Esophagus muscularis mucosa (tissue), 3 donors: Measurements from ENCODE around the gene ZFAND4.

Experiments used
- EP300 ChIP-seq: sonication (generic); formaldehyde crosslinking; IDR thresholded peaks from one replicate; pipeline ENCODE4 v1.6.1; 2017; ENCODE audit warnings: antibody characterized with exemption
- TF ChIP-seq, protein P1 (sequence below), 3 experiments: fragments of 200-600 bp in 2 of 3; fragments of 450-650 bp in 1 of 3; sonication (generic) in 2 of 3; IDR thresholded peaks; one replicate each; pipeline ENCODE4 v1.5.1; 2017 to 2019; ENCODE audit warnings: antibody characterized with exemption in 3 of 3, mild to moderate bottlenecking in 2 of 3, moderate library complexity in 1 of 3

- TF ChIP-seq, protein P1, sequence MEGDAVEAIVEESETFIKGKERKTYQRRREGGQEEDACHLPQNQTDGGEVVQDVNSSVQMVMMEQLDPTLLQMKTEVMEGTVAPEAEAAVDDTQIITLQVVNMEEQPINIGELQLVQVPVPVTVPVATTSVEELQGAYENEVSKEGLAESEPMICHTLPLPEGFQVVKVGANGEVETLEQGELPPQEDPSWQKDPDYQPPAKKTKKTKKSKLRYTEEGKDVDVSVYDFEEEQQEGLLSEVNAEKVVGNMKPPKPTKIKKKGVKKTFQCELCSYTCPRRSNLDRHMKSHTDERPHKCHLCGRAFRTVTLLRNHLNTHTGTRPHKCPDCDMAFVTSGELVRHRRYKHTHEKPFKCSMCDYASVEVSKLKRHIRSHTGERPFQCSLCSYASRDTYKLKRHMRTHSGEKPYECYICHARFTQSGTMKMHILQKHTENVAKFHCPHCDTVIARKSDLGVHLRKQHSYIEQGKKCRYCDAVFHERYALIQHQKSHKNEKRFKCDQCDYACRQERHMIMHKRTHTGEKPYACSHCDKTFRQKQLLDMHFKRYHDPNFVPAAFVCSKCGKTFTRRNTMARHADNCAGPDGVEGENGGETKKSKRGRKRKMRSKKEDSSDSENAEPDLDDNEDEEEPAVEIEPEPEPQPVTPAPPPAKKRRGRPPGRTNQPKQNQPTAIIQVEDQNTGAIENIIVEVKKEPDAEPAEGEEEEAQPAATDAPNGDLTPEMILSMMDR (IDR thresholded peaks at IDR 0.05): peak in 1 of 3 experiments; percentile 29
- TF ChIP-seq EP300: no peak
Observed at GRCh38 chr10:45594276-45595157, 78.1 kb downstream of the ZFAND4 start.
